ENCODE measurements around the gene USP6.
"Not testable (repeated sequence)": the region's sequence is repeated elsewhere in the genome, so short reads cannot be mapped to it uniquely, and the experiment has no call there.

Gene USP6

GRCh38 chr17:5115673-5116651 is at the start of gene USP6:
USP6 (plus strand) TSS chr17:5116032; CDS start chr17:5130368, 14,336 bp downstream.
- DNase-seq, result no peak

DNA sequence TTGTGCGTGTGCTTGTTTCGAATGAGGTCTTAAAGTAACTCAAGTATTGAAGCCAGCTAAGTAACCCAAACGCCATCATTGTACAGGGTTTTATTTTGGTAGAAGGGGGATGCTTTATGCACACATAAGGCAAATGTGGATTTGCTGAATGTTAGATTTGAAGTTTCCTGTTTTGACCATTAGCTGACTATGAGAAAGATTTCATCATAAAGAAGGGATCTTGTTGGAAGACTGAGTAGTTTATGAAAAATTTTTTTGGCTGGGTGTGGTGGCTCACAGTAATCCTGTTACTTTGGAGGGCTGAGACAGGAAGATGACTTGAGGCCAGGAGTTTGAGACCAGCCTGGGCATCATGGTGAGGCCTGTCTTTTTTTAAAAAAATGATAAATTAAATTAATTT is 47.6 kb upstream of the USP6 start:
- no peak for DNase-seq

GRCh38 chr17:5069724-5070123 is 46.1 kb upstream of the USP6 start:
- no peak for DNase-seq

DNA sequence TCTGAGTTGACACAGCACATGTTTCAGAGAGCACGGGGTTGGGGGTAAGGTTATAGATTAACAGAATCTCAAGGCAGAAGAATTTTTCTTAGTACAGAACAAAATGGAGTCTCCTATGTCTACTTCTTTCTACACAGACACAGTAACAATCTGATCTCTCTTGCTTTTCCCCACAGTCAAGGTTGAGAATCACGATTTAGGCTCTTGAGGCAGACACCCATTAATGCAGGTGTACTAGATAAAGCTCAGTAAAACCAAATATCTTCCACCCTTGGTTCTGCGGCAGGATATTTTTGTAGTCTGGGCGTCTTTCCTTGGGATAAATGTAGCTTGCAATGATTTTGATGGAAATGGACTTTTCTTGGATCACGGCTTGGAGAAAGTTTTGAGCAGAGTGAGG is 40.4 kb upstream of the USP6 start:
- not testable (repeated sequence) for DNase-seq

DNA sequence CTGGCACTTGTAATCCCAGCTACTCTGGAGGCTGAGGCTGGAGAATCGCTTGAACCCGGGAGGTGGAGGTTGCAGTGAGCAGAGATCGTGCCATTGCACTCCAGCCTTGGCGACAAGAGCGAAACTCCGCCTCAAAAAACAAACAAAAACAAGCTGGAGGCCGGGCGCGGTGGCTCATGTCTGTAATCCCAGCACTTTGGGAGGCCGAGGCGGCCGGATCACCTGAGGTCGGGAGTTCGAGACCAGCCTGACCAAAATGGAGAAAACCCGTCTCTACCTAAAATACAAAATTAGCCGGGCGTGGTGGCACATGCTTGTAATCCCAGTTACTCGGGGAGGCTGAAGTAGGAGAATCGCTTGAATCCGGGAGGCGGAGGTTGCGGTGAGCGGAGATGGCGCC is 38.6 kb upstream of the USP6 start:
- not testable (repeated sequence) for DNase-seq

DNA sequence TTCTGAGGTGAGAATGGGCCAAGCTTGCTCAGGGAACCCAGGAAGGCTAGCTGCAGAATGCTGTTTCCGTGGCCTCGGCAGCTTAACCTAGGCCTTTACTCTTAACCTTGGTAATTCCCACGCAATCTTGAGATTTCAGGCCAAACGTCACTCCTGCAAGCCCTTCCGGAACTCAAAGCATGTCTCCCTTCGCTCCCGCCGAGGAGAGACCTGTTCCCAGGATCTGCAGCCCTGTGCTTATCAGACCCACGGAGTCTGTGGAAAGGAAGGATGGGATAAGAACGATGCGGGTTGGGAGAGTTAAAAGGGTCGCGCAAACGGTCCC is 38.1 kb upstream of the USP6 start:
- DNase-seq, result no peak

DNA sequence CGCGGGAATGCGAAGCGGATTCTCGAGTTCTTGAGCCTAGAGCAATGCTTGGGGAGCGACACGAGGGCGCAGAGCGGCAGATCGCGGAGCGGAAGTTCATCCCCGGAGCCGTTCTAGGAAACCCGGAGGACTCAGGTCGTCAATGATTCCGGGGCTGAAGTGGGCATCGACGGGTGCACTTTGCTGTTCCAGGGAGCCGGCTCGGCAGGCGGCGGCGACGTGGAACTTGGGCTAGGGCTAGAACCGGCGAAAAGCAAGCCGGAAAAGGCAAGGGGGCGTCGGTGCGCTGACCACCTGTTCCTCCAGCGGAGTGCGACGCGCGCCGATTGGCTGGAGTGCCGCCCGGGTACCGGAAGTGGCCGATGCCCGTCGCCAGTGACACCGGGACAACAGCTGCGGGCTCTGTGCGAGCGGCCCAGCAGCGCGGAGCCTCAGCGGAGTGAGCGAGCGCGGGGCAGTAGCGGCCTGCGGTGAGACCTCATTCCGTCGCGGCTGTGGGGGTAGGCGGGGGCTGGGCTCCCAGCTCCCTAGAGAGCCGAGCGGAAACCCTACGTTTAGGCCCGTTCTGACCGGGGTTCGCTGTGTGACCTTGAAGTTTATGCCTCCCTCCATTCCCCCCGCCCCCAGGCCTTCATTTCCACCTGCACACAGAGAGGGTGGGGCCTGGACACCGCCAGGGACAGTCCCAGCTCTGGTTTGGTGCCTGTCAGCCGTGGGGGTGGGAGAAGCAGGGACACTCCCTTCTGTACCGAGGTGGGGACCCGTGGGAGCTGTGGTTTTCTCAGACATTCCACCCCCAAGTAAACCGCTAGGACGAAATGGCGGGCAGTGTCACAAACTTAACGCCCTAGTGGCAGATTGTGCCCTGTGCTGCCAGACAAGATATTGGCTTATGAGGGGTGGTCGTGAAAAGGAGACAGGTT is 37.5 kb upstream of the USP6 start, which contains the start of gene ZFP3:
TSS of gene ZFP3 (plus strand) at position 362 of the 923 bp plus-strand sequence. CDS start 13,038 bp downstream, outside the sequence.
- DNase-seq, result peak; percentile 98

- no peak for DNase-seq
These were observed 35.2 kb upstream of the USP6 start for GRCh38 chr17:5080591-5080990.

- DNase-seq, result no peak
These were observed 23.4 kb upstream of the USP6 start for GRCh38 chr17:5092218-5093010.

- DNase-seq, result no peak
These were observed 19.1 kb upstream of the USP6 start for GRCh38 chr17:5096731-5097100.

- no peak for DNase-seq
These were observed 18.6 kb upstream of the USP6 start for GRCh38 chr17:5097101-5097834.

DNA sequence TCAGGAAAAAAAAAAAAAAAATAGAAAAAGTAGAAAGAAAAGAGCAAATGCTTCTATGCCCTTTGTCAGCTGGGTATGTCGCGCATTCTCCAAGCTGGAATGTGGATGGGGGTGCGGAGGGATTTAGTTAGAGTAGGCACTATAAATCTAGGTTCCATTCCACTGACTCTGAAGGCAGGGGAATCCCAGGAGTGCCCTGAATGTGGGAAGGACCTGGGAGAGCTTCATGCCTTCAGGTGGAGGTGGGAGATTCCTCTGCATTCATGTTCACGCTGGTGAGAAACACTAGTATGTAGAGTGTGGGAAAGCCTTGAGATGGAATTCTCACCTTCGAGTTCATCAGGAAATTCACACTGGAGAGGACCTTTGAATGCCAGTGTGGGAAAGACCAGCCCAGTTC is 16.6 kb upstream of the USP6 start:
- DNase-seq, result no peak

- no peak for DNase-seq
These were observed 15.0 kb upstream of the USP6 start for GRCh38 chr17:5100832-5101231.

DNA sequence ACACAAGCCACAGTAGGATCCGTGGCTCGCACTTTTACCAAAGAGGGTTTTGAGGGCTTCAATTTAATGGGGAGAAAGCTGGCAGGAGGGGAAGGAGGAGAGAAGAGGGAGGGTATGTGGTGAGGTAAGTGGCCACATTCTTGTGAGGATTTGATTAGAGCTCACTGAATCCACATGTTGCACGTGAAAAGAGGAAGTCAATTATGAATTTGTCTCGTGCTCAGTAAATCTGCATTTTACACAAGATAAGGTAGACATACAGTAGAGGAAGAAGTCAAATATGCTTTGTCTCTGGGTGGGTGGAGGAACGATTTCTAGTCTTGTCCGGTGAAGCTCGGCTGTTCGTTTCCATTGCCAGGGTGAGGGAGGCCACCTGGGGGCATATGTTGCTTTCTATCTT is 5.0 kb upstream of the USP6 start:
- DNase-seq, result peak; percentile 97

GRCh38 chr17:5111402-5112204 is 4.2 kb upstream of the USP6 start, which contains the start of gene ZNF232:
ZNF232 (minus strand) TSS chr17:5111878; CDS start chr17:5111822, 56 bp downstream.
- peak; percentile 99 for DNase-seq

GRCh38 chr17:5118219-5118618 is 2.4 kb downstream of the USP6 start:
- no peak for DNase-seq

DNA sequence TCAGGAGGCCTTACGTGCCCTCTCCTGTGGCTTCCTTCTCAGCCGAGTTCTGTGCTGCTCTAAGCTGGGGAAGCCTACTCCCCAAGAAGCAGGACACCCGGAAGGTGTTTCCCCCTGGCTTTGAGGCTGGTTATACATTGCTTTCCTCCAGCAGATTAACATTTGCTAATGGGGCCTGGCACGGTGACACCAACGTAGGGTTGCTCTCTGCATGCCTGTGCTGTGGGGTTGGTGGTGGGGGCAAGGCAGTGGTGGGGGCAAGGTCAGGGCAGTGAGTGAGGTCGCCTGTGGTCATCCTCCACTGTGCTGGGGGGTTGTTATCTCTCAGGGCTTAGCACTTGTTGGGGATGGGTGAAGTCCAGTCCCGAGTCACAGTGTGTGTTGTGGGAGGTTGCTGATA is 4.2 kb downstream of the USP6 start:
- DNase-seq, result no peak

GRCh38 chr17:5120436-5121185 is 4.8 kb downstream of the USP6 start:
- not testable (repeated sequence) for DNase-seq

- DNase-seq, result no peak
These were observed 5.5 kb downstream of the USP6 start for GRCh38 chr17:5121186-5121841.

DNA sequence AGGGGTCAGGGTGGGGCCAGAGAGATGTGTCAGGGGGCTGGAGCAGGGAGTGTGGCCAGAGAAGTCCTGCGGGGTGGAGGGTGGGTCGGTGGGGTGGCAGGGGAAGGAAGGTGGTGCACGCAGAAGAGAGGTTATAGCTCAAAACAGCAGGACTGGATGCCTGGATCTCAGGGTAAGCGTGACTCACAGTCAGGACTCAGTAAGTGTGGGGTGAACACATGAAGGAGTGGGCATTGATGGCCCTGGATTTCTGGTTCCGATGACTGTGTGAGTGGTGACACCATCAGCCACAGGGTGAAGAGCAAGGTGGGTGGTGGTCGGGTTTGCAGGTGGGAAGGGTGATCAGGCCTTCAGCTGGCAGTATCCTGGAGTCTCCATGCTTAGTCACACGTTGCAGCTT is 6.2 kb downstream of the USP6 start:
- DNase-seq, result not testable (repeated sequence)

Measured in OCI-M1 (cell line).